ENCODE measurements around the gene PDSS2.

GRCh38 chr6:107180099-107180498, 279.3 kb downstream of the PDSS2 start:
- TF ChIP-seq CTCF (IDR thresholded peaks at IDR 0.05) (no peak), EZH2phosphoT487 (IDR thresholded peaks at IDR 0.05) (no peak)
